ENCODE results near the gene MARS1. TPM values are rescaled to one million over a fixed set of nuclear protein-coding genes. Genes with fewer than 3 reads are reported as not detected.

Gene MARS1
- total RNA-seq, 1 donor from 2014 or later: 71.2 TPM

DNA sequence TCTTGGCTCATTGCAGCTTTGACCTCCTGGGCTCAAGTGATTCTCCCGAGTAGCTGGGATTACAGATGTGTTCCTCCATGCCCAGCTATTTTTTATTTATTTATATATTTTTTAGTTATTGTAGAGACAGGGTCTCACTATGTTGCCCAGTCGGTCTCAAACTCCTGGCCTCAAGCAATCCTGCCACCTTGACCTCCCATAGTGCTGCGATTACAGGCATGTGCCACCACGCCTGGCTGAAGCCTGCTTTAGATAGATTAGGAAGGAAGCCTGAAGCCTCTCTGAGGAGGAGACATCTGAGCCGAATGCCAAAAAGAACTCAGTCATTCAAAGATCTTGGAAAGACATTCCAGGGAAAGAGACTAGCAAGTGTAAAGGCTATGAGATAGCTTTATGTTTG is 43.1 kb upstream of the MARS1 start:
- no peak for DNase-seq (ENCODE audit: extremely low spot score in 2 of 2)
- no peaks in the 10 kb centered on the region for H3K9me3 ChIP-seq
- TF ChIP-seq CTCF (IDR thresholded peaks at IDR 0.05): no peak
- TF ChIP-seq POLR2A (IDR thresholded peaks at IDR 0.05): no peak
- no peak for TF ChIP-seq POLR2AphosphoS5 (IDR thresholded peaks at IDR 0.05; ENCODE audit: insufficient read depth in 1 of 2, low read depth in 1 of 2)
- H3K4me1 ChIP-seq: no peaks in the 10 kb centered on the region
- intact Hi-C loops (cut with DNase I): no loop called here
- H3K36me3 ChIP-seq: no peaks in the 10 kb centered on the region
- no peak overlapping the region for H3K27ac ChIP-seq
- no peak overlapping the region for H3K4me3 ChIP-seq
- H3K27me3 ChIP-seq: no peaks in the 10 kb centered on the region

GRCh38 chr12:57446292-57446960 is 41.4 kb upstream of the MARS1 start:
- no peak overlapping the region for H3K4me3 ChIP-seq
- no peaks in the 10 kb centered on the region for H3K36me3 ChIP-seq
- no peaks in the 10 kb centered on the region for H3K9me3 ChIP-seq
- DNase-seq (ENCODE audit: extremely low spot score in 2 of 2): no peak
- no peaks in the 10 kb centered on the region for H3K4me1 ChIP-seq
- intact Hi-C loops (cut with DNase I): no loop called here
- H3K27ac ChIP-seq: no peak overlapping the region
- TF ChIP-seq CTCF (IDR thresholded peaks at IDR 0.05) (no peak), POLR2A (IDR thresholded peaks at IDR 0.05) (no peak), POLR2AphosphoS5 (IDR thresholded peaks at IDR 0.05; ENCODE audit: insufficient read depth in 1 of 2, low read depth in 1 of 2) (no peak)
- H3K27me3 ChIP-seq: no peaks in the 10 kb centered on the region

DNA sequence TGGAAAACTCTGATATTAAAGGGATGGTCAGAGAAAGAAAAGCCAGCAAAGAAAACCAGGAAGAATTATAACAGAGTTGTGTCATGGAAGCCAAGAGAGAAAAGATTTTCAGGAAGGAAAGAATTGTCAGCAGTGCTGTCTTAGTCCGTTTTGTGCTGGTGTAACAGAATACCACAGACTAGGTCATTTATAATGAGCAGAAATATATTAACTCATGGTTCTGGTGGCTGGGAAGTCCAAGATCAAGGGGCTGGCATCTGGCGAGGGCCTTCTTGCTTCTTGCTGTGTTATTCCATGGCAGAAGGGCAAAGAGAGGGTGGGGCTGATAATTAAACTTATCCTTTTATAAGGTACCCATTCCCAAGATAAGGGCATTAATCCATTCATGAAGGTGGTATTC is 39.2 kb upstream of the MARS1 start:
- Histone ChIP-seq H3K27me3 (no peaks in the 10 kb centered on the region), H3K9me3 (no peaks in the 10 kb centered on the region), H3K4me1 (no peaks in the 10 kb centered on the region), H3K27ac (no peak overlapping the region), H3K4me3 (no peak overlapping the region), H3K36me3 (no peaks in the 10 kb centered on the region)
- intact Hi-C loops (cut with DNase I): no loop called here
- DNase-seq (ENCODE audit: extremely low spot score in 2 of 2): no peak
- TF ChIP-seq POLR2AphosphoS5 (IDR thresholded peaks at IDR 0.05; ENCODE audit: insufficient read depth in 1 of 2, low read depth in 1 of 2) (no peak), POLR2A (IDR thresholded peaks at IDR 0.05) (no peak), CTCF (IDR thresholded peaks at IDR 0.05) (no peak)

DNA sequence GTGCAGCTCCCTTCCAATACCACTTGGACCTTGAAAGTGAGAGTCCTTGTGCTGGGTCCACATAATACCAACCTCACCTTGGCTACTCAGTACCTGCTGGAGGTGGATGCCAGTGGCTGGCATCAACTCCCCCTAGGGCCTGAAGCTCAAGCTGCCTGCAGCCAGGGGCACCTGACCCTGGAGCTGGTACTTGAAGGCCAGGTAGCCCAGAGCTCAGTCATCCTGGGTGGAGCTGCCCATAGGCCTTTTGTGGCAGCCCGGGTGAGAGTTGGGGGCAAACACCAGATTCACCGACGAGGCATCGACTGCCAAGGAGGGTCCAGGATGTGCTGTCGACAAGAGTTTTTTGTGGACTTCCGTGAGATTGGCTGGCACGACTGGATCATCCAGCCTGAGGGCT is 38.5 kb upstream of the MARS1 start:
- intact Hi-C loops (cut with DNase I): no loop called here
- no peaks in the 10 kb centered on the region for H3K4me1 ChIP-seq
- no peaks in the 10 kb centered on the region for H3K36me3 ChIP-seq
- DNase-seq (ENCODE audit: extremely low spot score in 2 of 2): no peak
- no peak overlapping the region for H3K27ac ChIP-seq
- TF ChIP-seq POLR2AphosphoS5 (IDR thresholded peaks at IDR 0.05; ENCODE audit: insufficient read depth in 1 of 2, low read depth in 1 of 2) (no peak), CTCF (IDR thresholded peaks at IDR 0.05) (no peak), POLR2A (IDR thresholded peaks at IDR 0.05) (no peak)
- H3K9me3 ChIP-seq: no peaks in the 10 kb centered on the region
- no peak overlapping the region for H3K4me3 ChIP-seq
- no peaks in the 10 kb centered on the region for H3K27me3 ChIP-seq

DNA sequence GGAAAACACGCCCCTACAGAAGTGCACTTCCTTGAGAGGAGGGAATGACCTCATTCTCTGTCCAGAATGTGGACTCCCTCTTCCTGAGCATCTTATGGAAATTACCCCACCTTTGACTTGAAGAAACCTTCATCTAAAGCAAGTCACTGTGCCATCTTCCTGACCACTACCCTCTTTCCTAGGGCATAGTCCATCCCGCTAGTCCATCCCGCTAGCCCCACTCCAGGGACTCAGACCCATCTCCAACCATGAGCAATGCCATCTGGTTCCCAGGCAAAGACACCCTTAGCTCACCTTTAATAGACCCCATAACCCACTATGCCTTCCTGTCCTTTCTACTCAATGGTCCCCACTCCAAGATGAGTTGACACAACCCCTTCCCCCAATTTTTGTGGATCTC is 37.8 kb upstream of the MARS1 start:
- Histone ChIP-seq H3K4me1 (no peaks in the 10 kb centered on the region), H3K4me3 (no peak overlapping the region), H3K27ac (no peak overlapping the region), H3K36me3 (no peaks in the 10 kb centered on the region), H3K9me3 (no peaks in the 10 kb centered on the region), H3K27me3 (no peaks in the 10 kb centered on the region)
- no peak for DNase-seq (ENCODE audit: extremely low spot score in 2 of 2)
- intact Hi-C loops (cut with DNase I): loop anchor here (5.0 to 10.0 kb wide), 2 partner anchors 145 to 188 kb away; no protein-coding TSS in a partner anchor
- TF ChIP-seq POLR2AphosphoS5 (IDR thresholded peaks at IDR 0.05; ENCODE audit: insufficient read depth in 1 of 2, low read depth in 1 of 2) (no peak), CTCF (IDR thresholded peaks at IDR 0.05) (no peak), POLR2A (IDR thresholded peaks at IDR 0.05) (no peak)

Data from vagina (tissue), 2 donors.